OCI-LY7 (cell line): Measurements from ENCODE around the gene SAA2. TPM values are rescaled to one million over a fixed set of nuclear protein-coding genes. Genes with fewer than 3 reads are reported as not detected.

Experiments used
- BruUV-seq: library from RNA; stranded (reverse); fragments of 400-500 nt; replicated peaks from 2 replicates; lab custom pipeline; 2021; lab: Mats Ljungman, UMichigan
- CTCF ChIA-PET: fragments of 300-600 bp; sonication (Branson Sonifier 250); formaldehyde crosslinking; loops from one replicate; lab custom pipeline; 2022; ENCODE audit warnings: antibody characterized with exemption; ENCODE audit not compliant: unreplicated experiment; lab: Charles Lee
- POLR2A ChIA-PET: fragments of 300-600 bp; sonication (Branson Sonifier 250); formaldehyde crosslinking; loops from one replicate; lab custom pipeline; 2022; ENCODE audit warnings: antibody characterized with exemption; lab: Charles Lee
- DNase-seq: peaks from one replicate; pipeline ENCODE4 v3.0.0-alpha.2; 2015; ENCODE audit warnings: low spot score
- H2AFZ ChIP-seq: fragments of 200-600 bp; sonication (generic), shearing (Covaris generic); 2 replicates; pipeline ENCODE4 v1.6.1; 2014; ENCODE audit warnings: mild to moderate bottlenecking, antibody characterized with exemption, low read length, moderate library complexity
- H3K27ac ChIP-seq: fragments of 200-600 bp; sonication (generic); 2 replicates; pipeline ENCODE4 v1.5.1; 2014; ENCODE audit warnings: mixed run types, low read depth, mild to moderate bottlenecking, moderate library complexity, low read length, inconsistent platforms; ENCODE audit not compliant: poor library complexity, severe bottlenecking
- H3K36me3 ChIP-seq: fragments of 200-600 bp; sonication (generic); 2 replicates; pipeline ENCODE4 v1.6.1; 2014; ENCODE audit warnings: mild to moderate bottlenecking, antibody characterized with exemption, low read length, moderate library complexity, mixed read lengths; ENCODE audit not compliant: insufficient read depth
- H3K4me1 ChIP-seq: fragments of 200-600 bp; sonication (generic); 2 replicates; pipeline ENCODE4 v1.5.1; 2014; ENCODE audit warnings: mild to moderate bottlenecking, low read length; ENCODE audit not compliant: insufficient read depth, poor library complexity, severe bottlenecking
- H3K4me2 ChIP-seq: fragments of 200-600 bp; sonication (generic); 2 replicates; pipeline ENCODE4 v1.6.1; 2014; ENCODE audit warnings: mild to moderate bottlenecking, low read length
- H3K4me3 ChIP-seq: fragments of 200-600 bp; sonication (generic); 2 replicates; pipeline ENCODE4 v1.5.1; 2014; ENCODE audit warnings: mild to moderate bottlenecking, low read depth, low read length; ENCODE audit not compliant: poor library complexity, severe bottlenecking
- H3K79me2 ChIP-seq: fragments of 200-600 bp; sonication (generic); 2 replicates; pipeline ENCODE4 v1.6.1; 2016; ENCODE audit warnings: low read depth, mild to moderate bottlenecking, low read length, moderate library complexity, mixed read lengths; ENCODE audit not compliant: insufficient read depth
- H3K9me2 ChIP-seq: fragments of 200-600 bp; sonication (generic); 2 replicates; pipeline ENCODE4 v1.6.1; 2016; ENCODE audit warnings: mild to moderate bottlenecking, low read length, mixed read lengths; ENCODE audit not compliant: insufficient read depth
- H3K9me3 ChIP-seq: fragments of 200-600 bp; sonication (generic); 2 replicates; pipeline ENCODE4 v1.6.1; 2014; ENCODE audit warnings: mild to moderate bottlenecking, mixed run types, low read length, mixed read lengths
- H4K20me1 ChIP-seq: fragments of 200-600 bp; sonication (generic); 2 replicates; pipeline ENCODE4 v1.6.1; 2014; ENCODE audit warnings: mild to moderate bottlenecking, antibody characterized with exemption, low read length, moderate library complexity, mixed read lengths; ENCODE audit not compliant: insufficient read depth
- CTCF ChIP-seq: fragments of 200-600 bp; sonication (generic); conservative IDR thresholded peaks from 2 replicates; pipeline ENCODE4 v1.5.1; 2014; ENCODE audit warnings: mild to moderate bottlenecking, antibody characterized with exemption, low read length, moderate library complexity, mixed read lengths
- EZH2phosphoT487 ChIP-seq: fragments of 200-600 bp; sonication (generic); IDR thresholded peaks from 2 replicates; pipeline ENCODE4 v1.6.1; 2018; ENCODE audit warnings: low read depth, borderline replicate concordance, mild to moderate bottlenecking, mixed run types, antibody characterized with exemption, low read length, moderate library complexity, mixed read lengths
- intact Hi-C: fragments of 100-400 bp; cut with micrococcal nuclease; formaldehyde crosslinking; loops from one replicate; pipeline ENCODE4 v1.10.0; 2022; ENCODE audit not compliant: unreplicated experiment
- total RNA-seq, 2 experiments: library from RNA; depleted of rRNA in 1 of 2; stranded (reverse); fragments of >200 nt in 1 of 2; shearing (Covaris generic) in 1 of 2; gene quantifications; 2 replicates each; pipeline ENCODE4 v1.2.3, GENCODE V29; 2014 to 2022

SAA2 gene
- total RNA-seq, 2 experiments from 2014 or later, result not detected

- H3K9me2 ChIP-seq, result no peaks in the 10 kb centered on the region
- no peak overlapping the region for H3K4me3 ChIP-seq
- H3K27ac ChIP-seq, result no peak overlapping the region
- no peaks in the 10 kb centered on the region for H3K9me3 ChIP-seq
- intact Hi-C loops, result no loop called here
- POLR2A ChIA-PET, result no interaction called here
- TF ChIP-seq CTCF (no peak), EZH2phosphoT487 (no peak)
- H2AFZ ChIP-seq, result no peak overlapping the region
- no peaks in the 10 kb centered on the region for H3K79me2 ChIP-seq
- H3K4me1 ChIP-seq, result no peaks in the 10 kb centered on the region
- no peak for DNase-seq
- H3K36me3 ChIP-seq, result no peaks in the 10 kb centered on the region
- H3K4me2 ChIP-seq, result no peak overlapping the region
- CTCF ChIA-PET, result no interaction called here
- H4K20me1 ChIP-seq, result no peaks in the 10 kb centered on the region
- BruUV-seq, result no TSS peak
These were observed 39.4 kb downstream of the SAA2 start for GRCh38 chr11:18209058-18209457.

- intact Hi-C loops, result no loop called here
- H3K27ac ChIP-seq, result no peak overlapping the region
- no peak for TF ChIP-seq EZH2phosphoT487
- no peak for TF ChIP-seq CTCF
- no peak overlapping the region for H2AFZ ChIP-seq
- DNase-seq, result no peak
- H3K36me3 ChIP-seq, result no peaks in the 10 kb centered on the region
- no peaks in the 10 kb centered on the region for H3K4me1 ChIP-seq
- H3K79me2 ChIP-seq, result no peaks in the 10 kb centered on the region
- no peaks in the 10 kb centered on the region for H3K9me3 ChIP-seq
- no peak overlapping the region for H3K4me3 ChIP-seq
- no TSS peak for BruUV-seq
- H4K20me1 ChIP-seq, result no peaks in the 10 kb centered on the region
- H3K9me2 ChIP-seq, result no peaks in the 10 kb centered on the region
- POLR2A ChIA-PET, result no interaction called here
- CTCF ChIA-PET, result no interaction called here
- H3K4me2 ChIP-seq, result no peak overlapping the region
These were observed 43.7 kb downstream of the SAA2 start for GRCh38 chr11:18204771-18205170.

GRCh38 chr11:18204220-18204619 is 44.2 kb downstream of the SAA2 start:
- intact Hi-C loops, result no loop called here
- H3K4me1 ChIP-seq, result no peaks in the 10 kb centered on the region
- H2AFZ ChIP-seq, result no peak overlapping the region
- ChIA-PET POLR2A (interaction anchor here (1.1 kb wide), 1 partner anchor 16 kb away, joined by 3 read pairs; no protein-coding TSS in a partner anchor), CTCF (no interaction called here)
- BruUV-seq, result no TSS peak
- no peaks in the 10 kb centered on the region for H3K36me3 ChIP-seq
- H3K9me2 ChIP-seq, result no peaks in the 10 kb centered on the region
- no peak overlapping the region for H3K4me3 ChIP-seq
- no peaks in the 10 kb centered on the region for H3K79me2 ChIP-seq
- no peaks in the 10 kb centered on the region for H4K20me1 ChIP-seq
- H3K27ac ChIP-seq, result no peak overlapping the region
- no peak for TF ChIP-seq CTCF
- no peak for TF ChIP-seq EZH2phosphoT487
- DNase-seq, result no peak
- H3K9me3 ChIP-seq, result no peaks in the 10 kb centered on the region
- H3K4me2 ChIP-seq, result no peak overlapping the region
